Esophagus muscularis mucosa (tissue), 4 donors: Measurements from ENCODE around the gene PTMS. TPM values are rescaled to one million over a fixed set of nuclear protein-coding genes. Genes with fewer than 3 reads are reported as not detected.

Source experiments
- DNase-seq: peaks from one replicate; pipeline ENCODE4 v3.0.0-alpha.2; 2017; ENCODE audit errors: extremely low spot score
- H3K27ac ChIP-seq, 4 donors: fragments of 200-600 bp; sonication (generic); replicated peaks in 1 of 4; 1 replicate in 3 of 4; 2 replicates in 1 of 4; pipeline ENCODE4 v1.5.1; 2016 to 2019; ENCODE audit warnings: mild to moderate bottlenecking in 1 of 4
- H3K27me3 ChIP-seq, 4 donors: fragments of 200-600 bp; sonication (generic); one replicate each; pipeline versions ENCODE4 v1.5.1 to v1.6.0; 2016 to 2019
- H3K36me3 ChIP-seq, 4 donors: fragments of 200-600 bp; sonication (generic); one replicate each; pipeline ENCODE4 v1.5.1; 2016 to 2019
- H3K4me1 ChIP-seq, 4 donors: fragments of 200-600 bp; sonication (generic); one replicate each; pipeline ENCODE4 v1.5.1; 2016 to 2019
- H3K4me3 ChIP-seq, 4 donors: fragments of 200-600 bp; sonication (generic); 1 replicate in 2 of 4; 2 replicates in 2 of 4; pipeline ENCODE4 v1.5.1; 2016 to 2019; ENCODE audit warnings: mild to moderate bottlenecking in 4 of 4, moderate library complexity in 1 of 4
- H3K9me3 ChIP-seq, 4 donors: fragments of 200-600 bp; sonication (generic); 1 replicate in 3 of 4; 2 replicates in 1 of 4; pipeline ENCODE4 v1.5.1; 2016 to 2019
- CTCF ChIP-seq, 3 experiments: fragments of 200-600 bp in 2 of 3; fragments of 450-650 bp in 1 of 3; sonication (generic) in 2 of 3; IDR thresholded peaks; one replicate each; pipeline ENCODE4 v1.5.1; 2017 to 2019; ENCODE audit warnings: antibody characterized with exemption in 3 of 3, mild to moderate bottlenecking in 2 of 3, moderate library complexity in 1 of 3
- EP300 ChIP-seq: sonication (generic); formaldehyde crosslinking; IDR thresholded peaks from one replicate; pipeline ENCODE4 v1.6.1; 2017; ENCODE audit warnings: antibody characterized with exemption
- POLR2A ChIP-seq: fragments of 450-650 bp; IDR thresholded peaks from one replicate; pipeline ENCODE4 v1.6.1; 2017; ENCODE audit warnings: antibody characterized with exemption, moderate library complexity, mild to moderate bottlenecking, low read depth
- POLR2AphosphoS5 ChIP-seq, 2 donors: sonication (generic); formaldehyde crosslinking; IDR thresholded peaks; one replicate each; pipeline ENCODE4 v1.6.1; 2017; ENCODE audit warnings: antibody characterized with exemption in 2 of 2
- WGBS: methylation state at CpG from one replicate; pipeline ENCODE4 v1.1.5; 2018; 5-methylcytosine and 5-hydroxymethylcytosine counted together
- intact Hi-C: fragments of 100-400 bp; cut with DNase I; formaldehyde crosslinking; loops from one replicate; pipeline ENCODE4 v1.15.1; 2023
- total RNA-seq, 4 donors: library from RNA; depleted of rRNA; stranded (reverse); fragments of >200 nt; gene quantifications; one replicate each; pipeline versions ENCODE4 v1.1.0 to v1.2.1, GENCODE V29; 2016

Gene PTMS
- total RNA-seq, 4 donors from 2014 or later = 256 to 419 (median 338) TPM

- peak within 1 kb of the TSS; percentile 23 to 46 (median 32) for H3K4me3 ChIP-seq
- no peak for DNase-seq
- H3K27ac ChIP-seq = peak within 1 kb of the TSS in 3 of 4 donors; percentile 4 to 20 (median 9)
- 56% methylated on average over 15 of the region's 18 CpGs for WGBS
- no peak for TF ChIP-seq CTCF (IDR thresholded peaks at IDR 0.05)
- no peak for TF ChIP-seq EP300
- TF ChIP-seq POLR2A = no peak
- peak in 1 of 2 donors; percentile 53 for TF ChIP-seq POLR2AphosphoS5 (IDR thresholded peaks at IDR 0.05)
- no peaks in the 10 kb centered on the region for H3K27me3 ChIP-seq
- peaks cover 0 to 15% (median 6%) of the 10 kb centered on the region in 4 donors for H3K4me1 ChIP-seq
- intact Hi-C loops = no loop called here
- H3K36me3 ChIP-seq = no peaks in the 10 kb centered on the region
- no peaks in the 10 kb centered on the region for H3K9me3 ChIP-seq
Observed at GRCh38 chr12:6788972-6789924, 23.1 kb downstream of the PTMS start, which contains the start of gene CD4. CD4 (plus strand) TSS chr12:6789528; CDS start chr12:6800139, 10,611 bp downstream.

- Histone ChIP-seq H3K4me1 (peaks cover 0 to 12% (median 6%) of the 10 kb centered on the region in 4 donors), H3K27me3 (no peaks in the 10 kb centered on the region), H3K4me3 (no peak overlapping the region), H3K27ac (peak overlapping the region in 1 of 4 donors; percentile 7), H3K9me3 (no peaks in the 10 kb centered on the region), H3K36me3 (no peaks in the 10 kb centered on the region)
- intact Hi-C loops = no loop called here
- WGBS = 90% methylated on average over 12 of the region's 12 CpGs
- TF ChIP-seq POLR2A = no peak
- TF ChIP-seq CTCF (IDR thresholded peaks at IDR 0.05) = no peak
- no peak for TF ChIP-seq POLR2AphosphoS5 (IDR thresholded peaks at IDR 0.05)
- no peak for TF ChIP-seq EP300
- no peak for DNase-seq
Observed at GRCh38 chr12:6790496-6791150, 24.5 kb downstream of the PTMS start.

GRCh38 chr12:6791931-6792520, 25.9 kb downstream of the PTMS start:
- Histone ChIP-seq H3K4me3 (peak overlapping the region in 1 of 4 donors; percentile 29), H3K27ac (peak overlapping the region in 2 of 4 donors; percentile 2 to 32), H3K27me3 (peaks cover 0 to 5% (median 0%) of the 10 kb centered on the region in 4 donors), H3K9me3 (no peaks in the 10 kb centered on the region), H3K4me1 (peaks cover 0 to 12% (median 6%) of the 10 kb centered on the region in 4 donors), H3K36me3 (no peaks in the 10 kb centered on the region)
- DNase-seq = no peak
- WGBS = 81% methylated on average over 13 of the region's 13 CpGs
- intact Hi-C loops = no loop called here
- TF ChIP-seq POLR2AphosphoS5 (IDR thresholded peaks at IDR 0.05) (no peak), EP300 (no peak), POLR2A (no peak), CTCF (IDR thresholded peaks at IDR 0.05) (no peak)

- no peaks in the 10 kb centered on the region for H3K36me3 ChIP-seq
- intact Hi-C loops = no loop called here
- no peak for DNase-seq
- H3K9me3 ChIP-seq = no peaks in the 10 kb centered on the region
- H3K4me1 ChIP-seq = peaks cover 0 to 12% (median 6%) of the 10 kb centered on the region in 4 donors
- H3K27ac ChIP-seq = peak overlapping the region in 1 of 4 donors; percentile 2
- H3K27me3 ChIP-seq = peaks cover 0 to 5% (median 0%) of the 10 kb centered on the region in 4 donors
- 23% methylated on average over 12 of the region's 12 CpGs for WGBS
- no peak for TF ChIP-seq CTCF (IDR thresholded peaks at IDR 0.05)
- TF ChIP-seq POLR2A = no peak
- no peak for TF ChIP-seq POLR2AphosphoS5 (IDR thresholded peaks at IDR 0.05)
- no peak for TF ChIP-seq EP300
- H3K4me3 ChIP-seq = no peak overlapping the region
Observed at GRCh38 chr12:6792522-6793201, 26.5 kb downstream of the PTMS start.
